ENCODE measurements around the gene ARMC8.

The ARMC8 gene

GRCh38 chr3:138200424-138200823 lies 13.3 kb downstream of the ARMC8 start:
- no peak for DNase-seq

GRCh38 chr3:138202945-138203701 lies 16.0 kb downstream of the ARMC8 start:
- DNase-seq = no peak

- DNase-seq = no peak
Observed at GRCh38 chr3:138203938-138204337, 16.8 kb downstream of the ARMC8 start.

- no peak for DNase-seq
Observed at GRCh38 chr3:138205527-138205926, 18.4 kb downstream of the ARMC8 start.

- DNase-seq = no peak
Observed at GRCh38 chr3:138206196-138206595, 19.1 kb downstream of the ARMC8 start.

GRCh38 chr3:138210528-138210927 lies 23.4 kb downstream of the ARMC8 start:
- DNase-seq = no peak

GRCh38 chr3:138213398-138214085 lies 26.4 kb downstream of the ARMC8 start:
- no peak for DNase-seq

GRCh38 chr3:138219255-138219654 lies 32.2 kb downstream of the ARMC8 start:
- no peak for DNase-seq

- DNase-seq = no peak
Observed at GRCh38 chr3:138220242-138220641, 33.1 kb downstream of the ARMC8 start.

GRCh38 chr3:138220788-138221187 lies 33.7 kb downstream of the ARMC8 start:
- no peak for DNase-seq

GRCh38 chr3:138222131-138222941 lies 35.2 kb downstream of the ARMC8 start:
- DNase-seq = no peak

- DNase-seq = no peak
Observed at GRCh38 chr3:138222942-138223287, 35.8 kb downstream of the ARMC8 start.

- peak; percentile 92 for DNase-seq
Observed at GRCh38 chr3:138227650-138228049, 40.5 kb downstream of the ARMC8 start.

- peak; percentile 71 for DNase-seq
Observed at GRCh38 chr3:138230525-138230924, 43.4 kb downstream of the ARMC8 start.

GRCh38 chr3:138232705-138233364 lies 45.7 kb downstream of the ARMC8 start:
- DNase-seq = no peak

- DNase-seq = peak; percentile 28
Observed at GRCh38 chr3:138234401-138235179, 47.5 kb downstream of the ARMC8 start.

GRCh38 chr3:138238711-138239110 lies 51.6 kb downstream of the ARMC8 start:
- no peak for DNase-seq

- DNase-seq = no peak
Observed at GRCh38 chr3:138241061-138241460, 54.0 kb downstream of the ARMC8 start.

GRCh38 chr3:138241676-138242075 lies 54.6 kb downstream of the ARMC8 start:
- no peak for DNase-seq

- no peak for DNase-seq
Observed at GRCh38 chr3:138242466-138242865, 55.4 kb downstream of the ARMC8 start.

- DNase-seq = no peak
Observed at GRCh38 chr3:138245026-138245425, 57.9 kb downstream of the ARMC8 start.

GRCh38 chr3:138249636-138250035 lies 62.5 kb downstream of the ARMC8 start:
- DNase-seq = no peak
